ENCODE results near the gene PLPP3.
"Not testable (repeated sequence)": the region's sequence is repeated elsewhere in the genome, so short reads cannot be mapped to it uniquely, and the experiment has no call there.

Gene PLPP3

DNA sequence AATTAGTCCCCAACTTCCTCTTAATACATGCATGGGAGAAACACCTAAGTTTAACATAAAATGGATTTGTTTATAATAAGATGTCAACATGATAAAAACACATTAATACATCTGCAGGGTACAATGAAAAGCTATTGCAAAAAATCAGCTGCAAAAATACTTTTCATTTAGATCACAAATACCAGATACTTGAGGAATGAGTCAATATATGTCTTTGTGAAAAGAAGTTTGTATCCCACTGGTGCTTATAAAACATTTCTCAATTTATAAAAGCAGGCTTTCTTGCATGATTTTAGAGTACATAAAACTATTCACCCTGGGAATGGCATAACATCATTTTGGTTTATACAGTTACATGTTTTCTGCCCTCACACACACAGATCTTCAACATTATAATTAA, 47.2 kb upstream of the PLPP3 start:
- Histone ChIP-seq H3K27ac (ENCODE audit: low read depth, low read length, poor library complexity, severe bottlenecking) (no peak overlapping the region), H3K4me2 (ENCODE audit: low read length) (no peak overlapping the region)

DNA sequence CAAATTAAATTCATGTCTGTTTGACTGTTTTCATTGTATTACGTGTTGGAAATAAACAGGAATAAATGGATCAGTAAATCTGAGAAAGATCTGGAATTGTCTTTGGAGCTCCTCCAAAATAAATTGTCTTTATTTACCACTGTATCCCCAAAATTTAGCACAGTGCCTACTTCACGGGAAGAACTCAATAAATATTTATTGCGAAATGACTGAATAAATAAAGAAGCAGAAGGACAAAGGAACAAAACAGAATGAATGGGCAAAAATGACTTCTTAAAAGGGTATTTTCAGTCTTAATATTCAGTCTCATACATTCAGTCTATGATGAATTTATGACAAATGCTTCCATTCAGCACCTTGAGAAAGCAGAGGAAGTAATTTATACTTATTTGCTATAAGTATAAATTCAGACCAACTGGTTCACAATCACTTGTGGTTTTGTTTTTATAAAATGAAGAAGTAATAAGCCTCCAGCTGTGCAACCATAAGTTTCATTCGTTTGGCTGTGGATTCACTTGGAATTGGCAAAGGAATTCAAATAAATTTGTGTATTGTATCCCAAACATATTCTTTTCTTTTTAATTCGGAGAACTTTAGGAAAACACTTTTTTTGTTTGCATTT, 46.6 kb upstream of the PLPP3 start:
- Histone ChIP-seq H3K79me2 (ENCODE audit: insufficient read depth, low read length) (no peaks in the 10 kb centered on the region), H3K9me3 (ENCODE audit: low read length) (no peaks in the 10 kb centered on the region), H3K9ac (ENCODE audit: low read length) (no peak overlapping the region), H2AFZ (ENCODE audit: low read length) (no peak overlapping the region), H3K9me2 (ENCODE audit: low read depth, low read length) (no peaks in the 10 kb centered on the region), H3K27me3 (ENCODE audit: insufficient read depth, low read length) (no peaks in the 10 kb centered on the region), H3K36me3 (ENCODE audit: insufficient read depth, low read length) (no peaks in the 10 kb centered on the region), H4K20me1 (ENCODE audit: insufficient read depth, low read length) (no peaks in the 10 kb centered on the region), H3K4me1 (ENCODE audit: insufficient read depth, low read length, severe bottlenecking) (no peaks in the 10 kb centered on the region), H3F3A (ENCODE audit: insufficient read depth, low read length) (no peaks in the 10 kb centered on the region), H3K4me2 (ENCODE audit: low read length) (no peak overlapping the region), H3K4me3 (ENCODE audit: low read depth, low read length, poor library complexity, severe bottlenecking) (no peak overlapping the region), H3K27ac (ENCODE audit: low read depth, low read length, poor library complexity, severe bottlenecking) (no peak overlapping the region)
- no peak for TF ChIP-seq EZH2 (IDR thresholded peaks at IDR 0.05; ENCODE audit: borderline replicate concordance, low read length)
- TF ChIP-seq, protein P1, sequence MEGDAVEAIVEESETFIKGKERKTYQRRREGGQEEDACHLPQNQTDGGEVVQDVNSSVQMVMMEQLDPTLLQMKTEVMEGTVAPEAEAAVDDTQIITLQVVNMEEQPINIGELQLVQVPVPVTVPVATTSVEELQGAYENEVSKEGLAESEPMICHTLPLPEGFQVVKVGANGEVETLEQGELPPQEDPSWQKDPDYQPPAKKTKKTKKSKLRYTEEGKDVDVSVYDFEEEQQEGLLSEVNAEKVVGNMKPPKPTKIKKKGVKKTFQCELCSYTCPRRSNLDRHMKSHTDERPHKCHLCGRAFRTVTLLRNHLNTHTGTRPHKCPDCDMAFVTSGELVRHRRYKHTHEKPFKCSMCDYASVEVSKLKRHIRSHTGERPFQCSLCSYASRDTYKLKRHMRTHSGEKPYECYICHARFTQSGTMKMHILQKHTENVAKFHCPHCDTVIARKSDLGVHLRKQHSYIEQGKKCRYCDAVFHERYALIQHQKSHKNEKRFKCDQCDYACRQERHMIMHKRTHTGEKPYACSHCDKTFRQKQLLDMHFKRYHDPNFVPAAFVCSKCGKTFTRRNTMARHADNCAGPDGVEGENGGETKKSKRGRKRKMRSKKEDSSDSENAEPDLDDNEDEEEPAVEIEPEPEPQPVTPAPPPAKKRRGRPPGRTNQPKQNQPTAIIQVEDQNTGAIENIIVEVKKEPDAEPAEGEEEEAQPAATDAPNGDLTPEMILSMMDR (IDR thresholded peaks at IDR 0.05; ENCODE audit: low read length), result no peak

More for the DNA sequence above, 47.2 kb upstream of the PLPP3 start:
- H3K9me2 ChIP-seq (ENCODE audit: low read depth, low read length), result no peaks in the 10 kb centered on the region
- no peaks in the 10 kb centered on the region for H3K27me3 ChIP-seq (ENCODE audit: insufficient read depth, low read length)
- TF ChIP-seq, protein P1 (IDR thresholded peaks at IDR 0.05; ENCODE audit: low read length), result no peak
- no peak for TF ChIP-seq EZH2 (IDR thresholded peaks at IDR 0.05; ENCODE audit: borderline replicate concordance, low read length)
- no peaks in the 10 kb centered on the region for H3K9me3 ChIP-seq (ENCODE audit: low read length)
- no peaks in the 10 kb centered on the region for H4K20me1 ChIP-seq (ENCODE audit: insufficient read depth, low read length)
- H3F3A ChIP-seq (ENCODE audit: insufficient read depth, low read length), result no peaks in the 10 kb centered on the region
- H3K36me3 ChIP-seq (ENCODE audit: insufficient read depth, low read length), result no peaks in the 10 kb centered on the region
- no peak overlapping the region for H3K4me3 ChIP-seq (ENCODE audit: low read depth, low read length, poor library complexity, severe bottlenecking)
- no peak overlapping the region for H2AFZ ChIP-seq (ENCODE audit: low read length)
- H3K79me2 ChIP-seq (ENCODE audit: insufficient read depth, low read length), result no peaks in the 10 kb centered on the region
- H3K9ac ChIP-seq (ENCODE audit: low read length), result no peak overlapping the region
- no peaks in the 10 kb centered on the region for H3K4me1 ChIP-seq (ENCODE audit: insufficient read depth, low read length, severe bottlenecking)

DNA sequence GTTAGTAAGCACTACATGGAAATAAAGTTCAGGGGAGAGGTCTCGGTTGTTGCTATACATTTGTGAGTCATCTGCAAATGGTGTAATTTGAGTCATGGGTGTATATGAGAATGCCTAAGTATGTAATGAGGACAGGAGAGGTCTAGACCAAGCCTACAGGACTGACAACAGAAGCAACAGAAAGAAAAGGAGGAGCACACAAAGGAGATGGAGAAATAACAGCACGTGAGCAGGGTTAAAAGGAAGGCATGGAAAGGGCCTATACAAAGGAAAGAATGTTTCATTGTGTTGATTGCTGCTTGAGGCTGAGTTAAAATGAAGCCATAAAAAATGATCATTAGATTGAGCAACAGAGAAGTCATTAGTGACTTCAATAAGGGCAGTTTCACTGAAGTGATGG, 37.8 kb upstream of the PLPP3 start:
- Histone ChIP-seq H3K27ac (ENCODE audit: low read depth, low read length, poor library complexity, severe bottlenecking) (no peak overlapping the region), H4K20me1 (ENCODE audit: insufficient read depth, low read length) (no peaks in the 10 kb centered on the region), H3K4me2 (ENCODE audit: low read length) (no peak overlapping the region), H3K36me3 (ENCODE audit: insufficient read depth, low read length) (no peaks in the 10 kb centered on the region), H3K4me3 (ENCODE audit: low read depth, low read length, poor library complexity, severe bottlenecking) (no peak overlapping the region), H2AFZ (ENCODE audit: low read length) (no peak overlapping the region), H3K79me2 (ENCODE audit: insufficient read depth, low read length) (no peaks in the 10 kb centered on the region), H3K9ac (ENCODE audit: low read length) (no peak overlapping the region), H3K9me3 (ENCODE audit: low read length) (no peaks in the 10 kb centered on the region), H3K27me3 (ENCODE audit: insufficient read depth, low read length) (no peaks in the 10 kb centered on the region), H3F3A (ENCODE audit: insufficient read depth, low read length) (no peaks in the 10 kb centered on the region), H3K4me1 (ENCODE audit: insufficient read depth, low read length, severe bottlenecking) (no peaks in the 10 kb centered on the region), H3K9me2 (ENCODE audit: low read depth, low read length) (no peaks in the 10 kb centered on the region)
- TF ChIP-seq, protein P1 (IDR thresholded peaks at IDR 0.05; ENCODE audit: low read length), result no peak
- TF ChIP-seq EZH2 (IDR thresholded peaks at IDR 0.05; ENCODE audit: borderline replicate concordance, low read length), result no peak

DNA sequence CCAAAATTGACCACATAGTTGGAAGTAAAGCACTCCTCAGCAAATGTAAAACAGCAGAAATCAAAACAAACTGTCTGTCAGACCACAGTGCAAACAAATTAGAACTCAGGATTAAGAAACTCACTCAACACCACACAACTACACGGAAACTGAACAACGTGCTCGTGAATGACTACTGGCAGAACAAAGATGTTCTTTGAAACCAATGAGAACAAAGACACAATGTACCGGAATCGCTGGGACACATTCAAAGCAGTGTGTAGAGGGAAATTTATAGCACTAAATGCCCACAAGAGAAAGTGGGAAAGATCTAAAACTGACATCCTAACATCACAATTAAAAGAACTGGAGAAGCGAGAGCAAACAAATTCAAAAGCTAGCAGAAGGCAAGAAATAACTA, 31.4 kb upstream of the PLPP3 start:
- H3K36me3 ChIP-seq (ENCODE audit: insufficient read depth, low read length); H3K4me1 ChIP-seq (ENCODE audit: insufficient read depth, low read length, severe bottlenecking); H3K4me3 ChIP-seq (ENCODE audit: low read depth, low read length, poor library complexity, severe bottlenecking); H3K9me3 ChIP-seq (ENCODE audit: low read length); H3K9ac ChIP-seq (ENCODE audit: low read length); H3K9me2 ChIP-seq (ENCODE audit: low read depth, low read length); H3K27ac ChIP-seq (ENCODE audit: low read depth, low read length, poor library complexity, severe bottlenecking); H4K20me1 ChIP-seq (ENCODE audit: insufficient read depth, low read length); H3K27me3 ChIP-seq (ENCODE audit: insufficient read depth, low read length); H2AFZ ChIP-seq (ENCODE audit: low read length); H3K4me2 ChIP-seq (ENCODE audit: low read length); H3K79me2 ChIP-seq (ENCODE audit: insufficient read depth, low read length); H3F3A ChIP-seq (ENCODE audit: insufficient read depth, low read length): not testable (repeated sequence)

GRCh38 chr1:56610097-56610496, 30.7 kb upstream of the PLPP3 start:
- not testable (repeated sequence) for H3K27ac ChIP-seq (ENCODE audit: low read depth, low read length, poor library complexity, severe bottlenecking); H3K4me1 ChIP-seq (ENCODE audit: insufficient read depth, low read length, severe bottlenecking); H3K4me3 ChIP-seq (ENCODE audit: low read depth, low read length, poor library complexity, severe bottlenecking); H3K9ac ChIP-seq (ENCODE audit: low read length); H3K9me2 ChIP-seq (ENCODE audit: low read depth, low read length); H3K9me3 ChIP-seq (ENCODE audit: low read length); H3K4me2 ChIP-seq (ENCODE audit: low read length); H3K36me3 ChIP-seq (ENCODE audit: insufficient read depth, low read length); H3K79me2 ChIP-seq (ENCODE audit: insufficient read depth, low read length); H2AFZ ChIP-seq (ENCODE audit: low read length); H3K27me3 ChIP-seq (ENCODE audit: insufficient read depth, low read length); H3F3A ChIP-seq (ENCODE audit: insufficient read depth, low read length); H4K20me1 ChIP-seq (ENCODE audit: insufficient read depth, low read length)
